Activated CD4-positive, alpha-beta T cell treated with anti-CD3 and anti-CD28 coated beads for 4 hours (primary cell): ENCODE results near the gene TAL2.
"Not testable (repeated sequence)": the region's sequence is repeated elsewhere in the genome, so short reads cannot be mapped to it uniquely, and the experiment has no call there.

Experiments
- DNase-seq, 2 donors: peaks; one replicate each; pipeline ENCODE4 v3.0.0-alpha.2; 2020

Gene TAL2

DNA sequence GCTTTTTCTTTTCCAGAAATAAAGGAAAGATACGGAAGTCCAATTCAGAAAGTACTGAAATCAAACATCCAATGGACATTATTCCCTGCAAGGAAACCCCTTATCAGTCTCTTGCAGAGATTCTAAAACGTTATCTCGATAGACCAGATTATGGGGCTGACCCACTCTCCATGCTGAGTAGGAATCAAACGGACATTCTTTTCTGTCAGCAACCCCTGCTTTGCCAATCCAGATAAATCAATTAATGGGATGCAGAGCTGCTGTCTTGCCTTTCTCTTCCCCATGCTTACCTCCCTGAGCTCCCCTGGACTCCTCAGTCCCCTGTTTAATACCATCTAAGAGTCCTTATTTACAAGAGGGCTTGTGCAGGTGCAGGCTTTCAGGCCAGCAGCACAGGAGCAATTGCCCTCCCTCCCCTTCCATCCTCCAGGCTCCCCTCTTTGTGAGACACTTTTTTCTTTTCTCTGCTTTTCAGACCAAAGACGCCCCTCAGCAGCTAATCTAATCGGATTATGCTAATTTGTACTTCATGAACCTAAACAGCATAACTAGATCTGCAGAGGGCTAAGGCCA, 14.2 kb downstream of the TAL2 start:
- no peak for DNase-seq

DNA sequence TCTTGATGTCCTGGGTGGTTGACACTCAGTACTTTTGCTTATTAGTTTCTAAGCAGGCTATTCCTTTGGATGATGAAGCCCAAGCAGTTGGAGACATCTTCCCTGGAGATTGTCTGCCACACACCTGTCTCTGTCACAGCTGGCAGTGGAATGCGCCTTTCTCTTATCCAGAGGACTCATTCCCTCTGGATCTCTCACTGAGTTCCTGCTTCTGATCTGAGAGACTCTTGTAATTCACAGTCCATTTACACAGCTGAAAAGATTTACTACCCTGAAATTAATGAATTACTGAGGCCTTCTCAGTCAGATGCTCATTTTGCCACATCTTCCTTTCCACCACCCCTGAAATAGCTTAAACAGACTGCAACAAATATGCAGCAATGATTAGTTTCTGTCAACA, 15.9 kb downstream of the TAL2 start:
- no peak for DNase-seq

DNA sequence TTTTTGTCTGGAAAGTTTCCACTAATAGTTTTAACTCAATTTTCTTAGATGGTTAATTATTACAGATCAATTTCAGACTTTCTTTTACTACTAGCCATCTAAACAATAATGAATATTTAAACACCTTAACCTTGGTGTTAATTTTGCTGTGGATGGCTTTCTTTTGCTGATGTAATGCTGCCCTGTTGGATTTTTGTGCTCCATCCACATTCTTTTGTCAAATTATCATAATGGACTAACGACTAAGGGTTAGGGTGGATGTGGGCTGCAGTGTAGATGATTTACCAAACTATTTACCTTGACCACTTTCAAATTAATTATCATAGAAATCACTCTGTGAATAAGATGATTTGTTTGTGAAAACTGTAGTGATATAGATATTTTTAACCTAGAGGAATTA, 16.5 kb downstream of the TAL2 start:
- DNase-seq: no peak

DNA sequence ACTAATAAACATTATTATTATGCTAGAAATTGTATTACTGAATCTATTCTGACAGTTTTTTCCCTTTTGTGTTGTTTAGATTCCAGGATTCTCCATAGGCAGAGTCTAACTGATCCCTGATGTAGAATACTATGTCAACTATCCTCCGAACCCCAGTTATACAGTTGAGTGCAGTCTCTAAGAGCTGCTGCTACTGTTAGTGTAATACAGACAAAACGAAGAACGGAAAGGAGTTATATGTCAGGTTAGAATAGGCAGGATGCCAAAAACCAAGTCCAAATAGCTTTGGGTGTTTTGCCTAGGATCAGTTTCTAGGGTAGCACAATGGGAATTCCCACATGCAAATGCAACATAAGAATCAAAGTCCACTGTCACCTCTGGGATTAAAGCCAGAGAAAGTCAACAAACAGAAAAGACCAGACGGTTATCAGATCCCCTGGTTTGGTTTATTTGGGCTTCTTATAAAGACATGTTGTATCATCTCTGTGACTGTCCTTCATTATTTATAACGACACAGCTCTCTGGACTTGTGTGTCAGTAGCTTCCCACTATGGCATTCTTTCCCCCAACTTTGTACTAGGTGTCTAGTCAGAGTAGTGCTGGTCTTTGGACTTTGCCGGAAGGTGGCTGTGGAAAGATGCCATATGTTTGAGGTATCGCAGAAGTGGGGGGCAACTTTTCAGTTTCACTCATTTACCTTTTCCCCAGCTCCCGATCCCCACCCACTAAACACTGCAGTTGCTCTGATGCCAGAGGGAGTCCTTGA, 17.2 kb downstream of the TAL2 start:
- DNase-seq: no peak

DNA sequence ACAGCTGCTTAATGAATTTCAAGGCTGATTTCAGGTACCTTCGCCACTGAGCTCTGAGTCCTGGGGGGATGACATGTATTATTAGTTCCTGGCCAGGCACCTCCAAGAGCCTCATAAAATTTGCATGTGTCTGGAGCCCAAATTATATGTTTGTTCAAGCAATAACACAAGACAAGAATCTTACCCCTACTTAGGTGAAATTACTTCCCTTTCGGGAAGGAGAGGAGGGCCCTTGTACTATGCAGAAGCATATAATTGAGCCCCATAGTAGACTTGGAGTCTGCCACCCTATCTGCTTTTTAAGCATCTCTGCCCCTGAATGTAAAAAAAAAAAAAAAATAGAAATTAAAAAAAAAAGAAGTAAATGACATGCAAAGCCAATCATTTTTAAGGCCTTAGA, 19.1 kb downstream of the TAL2 start:
- no peak for DNase-seq

DNA sequence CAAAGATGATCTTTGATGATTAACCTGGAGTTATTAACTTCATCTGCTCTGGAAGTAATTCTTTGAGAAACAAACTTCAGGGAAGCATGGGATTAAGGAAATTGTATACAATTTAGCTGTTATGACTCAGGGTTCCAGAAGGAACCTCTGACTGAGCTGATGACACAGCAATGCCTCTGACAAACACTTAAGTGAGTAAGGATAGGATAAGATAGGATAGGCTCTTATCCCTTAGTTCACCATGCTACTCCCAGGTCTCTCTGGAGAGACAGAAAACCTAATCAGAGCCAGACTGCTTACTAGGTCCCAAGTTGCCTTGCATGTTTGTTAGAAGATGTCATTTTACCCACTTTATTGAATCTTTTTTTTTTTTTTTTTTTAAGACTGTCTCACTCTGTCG, 19.5 kb downstream of the TAL2 start:
- DNase-seq: no peak

DNA sequence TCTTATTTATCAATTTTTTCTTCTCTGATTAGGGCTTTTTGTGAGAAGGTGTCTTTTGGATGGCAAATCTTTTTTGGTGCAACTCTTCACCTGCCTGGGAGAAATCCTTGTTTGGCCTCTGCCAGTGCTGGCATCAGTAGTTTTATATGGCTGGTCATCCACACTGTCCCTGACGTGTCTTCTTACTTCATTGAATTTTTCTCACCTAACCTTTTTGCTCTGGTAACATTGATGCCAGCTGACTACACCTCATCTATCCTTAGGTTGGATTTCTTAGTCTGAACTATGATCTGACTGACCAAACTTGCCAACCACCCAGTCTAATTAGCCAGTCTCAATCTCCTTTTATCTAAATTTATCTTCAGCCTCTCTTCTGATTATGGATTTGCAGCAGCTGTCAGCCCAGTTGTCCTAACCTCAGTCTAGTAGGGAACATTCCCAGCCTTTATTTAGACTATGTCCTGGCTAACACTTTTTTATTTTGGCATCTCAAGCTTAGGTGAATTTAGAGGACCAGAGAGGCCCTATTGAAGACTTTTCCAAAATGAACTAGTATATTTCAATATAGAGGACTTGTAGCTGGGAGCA, 21.5 kb downstream of the TAL2 start:
- DNase-seq: no peak

DNA sequence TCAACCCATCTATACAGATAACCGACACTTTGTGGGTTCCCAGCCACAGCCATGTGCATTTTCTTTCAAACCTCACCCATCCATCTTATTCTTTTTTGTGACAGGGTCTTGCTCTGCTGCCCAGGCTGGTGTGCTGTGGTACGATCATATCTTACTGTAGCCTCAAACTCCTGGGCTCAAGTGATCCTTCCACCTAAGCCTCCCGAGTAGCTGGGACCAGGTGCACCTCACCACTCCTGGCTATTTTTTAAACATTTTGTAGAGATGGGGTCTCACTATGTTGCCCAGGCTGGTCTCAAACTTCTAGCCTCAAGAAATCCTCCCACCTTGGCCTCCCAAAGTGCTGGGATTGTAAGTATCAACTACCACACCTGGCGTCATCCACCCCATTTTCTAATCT, 24.7 kb downstream of the TAL2 start:
- no peak for DNase-seq

DNA sequence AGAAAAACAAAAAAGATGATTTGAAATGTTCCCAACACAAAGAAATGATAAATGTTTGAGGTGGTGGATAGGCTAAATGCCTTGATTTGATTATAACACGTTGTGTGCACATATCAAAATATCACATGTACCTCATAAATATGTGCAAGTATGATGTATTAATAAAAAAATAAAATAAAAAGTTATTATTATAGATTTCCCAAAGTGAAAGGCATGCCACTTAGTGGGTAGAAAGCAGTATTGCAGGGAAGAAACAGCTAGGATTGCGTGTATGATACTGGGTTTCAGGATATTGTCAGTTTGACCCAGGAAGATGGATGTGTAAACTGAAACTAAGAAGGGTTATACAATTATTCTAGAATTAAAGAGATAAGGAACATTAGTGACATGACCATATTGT, 28.5 kb downstream of the TAL2 start:
- no peak for DNase-seq

DNA sequence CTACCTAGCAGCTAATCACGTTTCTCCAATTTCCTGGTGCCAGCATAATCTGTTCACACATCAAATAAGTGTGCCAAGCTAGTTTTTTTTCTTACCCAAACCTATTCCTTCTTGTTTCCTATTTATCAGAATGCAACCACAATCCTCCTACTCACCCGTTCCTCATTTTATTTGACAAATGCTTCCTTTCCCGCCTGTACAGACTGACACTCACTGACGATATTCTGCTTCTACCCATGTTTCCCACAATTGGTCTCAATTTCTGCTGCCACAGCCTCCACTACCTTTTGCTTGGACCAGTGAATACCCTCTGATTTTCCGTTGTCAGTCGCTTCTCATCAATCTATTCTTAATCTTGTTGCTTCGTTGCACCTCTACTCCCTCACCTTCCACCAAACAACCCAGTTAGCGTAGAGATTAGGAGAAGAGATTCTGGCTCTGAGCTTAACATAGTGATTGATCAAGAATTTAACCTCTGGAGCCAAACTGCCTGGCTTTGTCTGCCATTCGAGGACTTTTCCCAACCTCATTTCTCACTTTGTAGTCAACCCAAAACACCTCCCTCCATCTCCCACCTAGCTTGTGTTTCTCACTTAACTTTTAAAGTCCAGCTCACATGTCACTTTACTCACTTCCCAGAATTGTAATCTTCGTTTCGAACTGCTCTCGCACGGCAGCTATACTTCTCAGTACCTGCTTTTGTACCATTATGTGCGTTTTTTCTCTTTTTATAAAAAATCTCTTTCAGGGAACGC, 31.4 kb downstream of the TAL2 start:
- DNase-seq: peak; percentile 2 to 4

DNA sequence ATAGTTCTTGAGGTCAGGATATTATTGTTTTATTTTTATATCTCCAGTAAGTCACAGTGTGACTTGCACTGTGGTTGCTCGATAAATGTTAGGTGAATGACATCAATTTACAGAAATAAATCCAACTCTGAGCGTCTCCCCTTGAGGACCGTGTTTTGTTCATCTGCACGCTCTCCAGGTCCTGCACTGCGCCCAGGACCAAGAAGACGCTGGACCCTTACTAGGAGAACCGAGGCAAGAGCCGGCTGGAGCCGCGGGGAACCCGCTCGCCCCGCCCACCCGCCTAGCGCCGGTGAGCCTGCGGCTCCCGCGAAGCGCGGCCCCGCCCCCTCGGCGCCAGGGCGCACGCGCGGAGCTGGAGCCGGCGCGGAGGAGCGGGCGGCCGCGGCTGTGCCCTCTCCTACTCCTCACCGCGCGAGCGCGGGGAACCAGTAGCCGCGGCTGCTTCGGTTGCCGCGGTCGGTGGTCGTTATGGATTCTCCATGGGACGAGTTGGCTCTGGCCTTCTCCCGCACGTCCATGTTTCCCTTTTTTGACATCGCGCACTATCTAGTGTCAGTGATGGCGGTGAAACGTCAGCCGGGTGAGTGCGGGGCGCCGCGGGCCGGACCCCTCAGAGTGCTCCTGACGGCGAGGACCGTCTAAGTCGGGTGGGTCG, 32.1 kb downstream of the TAL2 start, which contains the start of gene TMEM38B:
TMEM38B (plus strand) TSS at position 352 of the 658 bp plus-strand sequence; CDS start at position 472, 120 bp downstream.
- DNase-seq: peak; percentile 72 to 80

DNA sequence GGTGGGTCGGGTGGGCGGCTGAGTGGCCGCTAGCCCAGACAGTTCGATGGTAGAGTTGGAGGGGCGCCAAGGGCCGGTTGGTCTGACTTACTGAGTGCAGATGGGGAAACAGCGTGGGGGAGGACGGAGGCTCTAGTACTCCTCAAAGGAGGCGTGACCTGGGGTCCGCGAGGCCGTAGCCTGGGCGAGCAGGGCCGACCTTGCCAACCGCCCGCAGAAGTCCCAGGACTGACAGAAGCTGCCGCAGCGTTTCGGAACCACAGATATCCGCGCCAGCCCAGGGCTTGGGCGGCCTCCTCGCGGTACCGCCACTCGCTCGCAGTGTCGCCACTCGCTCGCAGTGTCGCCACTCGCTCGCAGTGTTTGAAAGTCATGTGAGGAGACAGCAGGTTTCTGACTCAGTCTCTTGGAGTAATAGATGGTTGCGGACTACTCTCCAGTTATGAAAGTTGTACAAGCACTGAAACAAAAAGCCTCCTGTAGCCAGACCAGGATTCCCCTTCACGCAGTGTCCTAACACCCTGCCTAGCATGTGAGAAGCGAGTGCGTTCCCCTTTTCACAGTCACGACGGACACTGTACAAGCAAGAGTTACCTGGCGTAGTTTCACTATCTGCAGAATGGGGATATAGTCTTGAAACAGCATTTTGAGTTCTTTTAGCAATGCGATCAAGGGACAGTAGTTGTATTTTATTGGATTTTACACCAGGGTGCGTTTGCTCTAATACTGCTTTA, 32.8 kb downstream of the TAL2 start:
- peak; percentile 40 to 45 for DNase-seq

DNA sequence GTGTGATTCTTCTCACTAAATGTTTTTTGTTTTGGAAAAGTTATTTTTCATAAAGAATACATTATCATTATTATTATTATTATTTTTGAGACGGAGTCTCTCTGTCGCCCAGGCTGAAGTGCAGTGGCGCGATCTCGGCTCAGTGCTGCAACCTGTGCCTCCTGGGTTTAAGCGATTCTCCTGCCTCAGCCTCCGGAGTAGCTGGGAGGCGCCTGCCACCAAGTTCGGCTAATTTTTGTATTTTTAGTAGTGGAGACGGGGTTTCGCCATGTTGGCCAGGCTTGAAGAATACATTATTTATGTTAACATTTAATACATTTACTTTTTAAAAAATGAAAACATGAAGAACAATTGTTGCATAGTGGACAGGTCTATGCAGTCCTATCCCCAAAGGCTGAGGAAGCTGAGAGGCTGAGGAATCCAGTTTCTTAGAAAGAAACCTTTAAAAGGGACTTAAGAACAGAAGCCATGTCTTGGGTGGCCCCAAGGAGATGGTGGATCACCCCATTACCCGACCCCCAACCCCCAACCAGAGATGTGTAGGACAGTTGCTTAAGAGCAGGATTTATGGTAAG, 34.0 kb downstream of the TAL2 start:
- no peak for DNase-seq

DNA sequence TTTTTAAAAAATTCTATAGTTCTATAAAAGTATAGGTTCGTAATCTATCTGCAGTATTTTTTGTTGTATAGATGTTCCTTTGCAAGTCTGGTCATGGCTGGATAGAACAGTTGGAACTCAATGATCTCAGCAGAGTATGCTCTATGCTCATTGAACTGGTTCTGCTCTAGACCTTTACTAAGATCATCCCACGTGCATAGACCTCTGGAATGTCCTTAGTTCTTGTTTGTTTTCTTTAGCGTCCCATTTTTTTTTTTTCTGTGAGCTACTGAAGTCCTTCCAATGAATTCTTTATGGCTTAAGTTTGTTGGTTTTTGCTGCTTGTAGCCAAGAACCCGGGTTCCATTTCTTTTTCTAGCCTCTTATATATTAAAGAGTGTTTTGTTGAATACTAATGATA, 35.6 kb downstream of the TAL2 start:
- DNase-seq: no peak

DNA sequence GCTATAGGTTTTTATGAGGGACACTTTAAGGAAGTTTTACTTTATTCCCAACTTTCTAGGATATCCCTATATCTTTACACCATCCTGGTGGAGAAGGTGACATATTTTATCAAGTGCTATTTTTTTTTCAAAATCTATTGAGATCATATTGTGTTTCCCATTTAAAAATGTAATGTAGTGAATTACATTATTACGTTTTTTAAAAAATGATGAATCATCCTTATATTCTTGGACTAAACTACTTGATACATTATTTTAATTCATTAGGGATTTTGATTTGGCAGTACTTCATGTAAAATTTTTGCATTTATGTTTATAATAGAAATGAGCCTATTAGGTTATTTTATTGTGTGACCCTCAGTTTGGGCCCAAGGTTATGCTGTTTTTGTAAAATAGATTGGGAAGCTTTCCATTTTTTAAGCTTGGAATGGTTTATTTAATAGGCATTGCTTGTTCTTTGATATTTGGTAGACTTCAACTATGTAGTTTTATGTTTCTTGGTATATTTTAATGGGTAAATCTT, 36.2 kb downstream of the TAL2 start:
- no peak for DNase-seq

DNA sequence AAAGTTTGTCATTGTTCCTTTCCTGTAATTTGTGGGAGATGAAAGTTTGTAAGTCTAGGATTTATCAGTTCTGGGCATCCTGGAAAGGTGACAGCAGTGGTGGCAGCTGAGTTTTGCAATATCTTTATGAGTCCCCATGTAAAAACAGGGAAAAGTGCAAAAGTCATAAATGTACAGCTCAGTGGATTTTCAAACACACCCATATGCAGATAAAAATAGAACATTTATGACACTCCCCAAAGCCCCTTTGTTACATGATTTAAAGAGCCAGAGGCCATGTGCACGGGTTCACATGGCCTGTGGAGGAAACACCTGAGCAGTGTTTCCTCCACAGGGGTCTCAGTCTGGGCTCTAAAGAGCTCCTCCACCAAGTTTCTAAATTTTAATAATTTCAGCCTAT, 38.4 kb downstream of the TAL2 start:
- no peak for DNase-seq

DNA sequence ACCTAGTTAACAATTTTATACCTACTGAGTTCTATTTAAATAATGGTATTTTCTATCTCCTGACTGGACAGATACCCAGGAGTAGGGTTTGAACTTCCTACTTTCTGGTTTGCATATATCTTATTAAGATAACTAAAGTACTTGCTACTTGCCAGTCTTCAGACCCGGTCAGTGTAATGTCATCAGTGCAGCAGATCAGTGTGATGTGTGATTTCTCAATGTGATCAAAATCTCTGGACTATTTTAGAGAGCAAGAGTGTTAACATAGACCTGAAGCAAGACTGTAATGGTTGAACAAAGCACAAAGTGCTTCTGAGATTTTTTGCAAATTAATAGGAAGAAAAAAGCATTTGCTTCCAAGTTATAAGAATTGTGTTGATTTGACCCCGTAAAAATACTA, 38.9 kb downstream of the TAL2 start:
- DNase-seq: no peak

DNA sequence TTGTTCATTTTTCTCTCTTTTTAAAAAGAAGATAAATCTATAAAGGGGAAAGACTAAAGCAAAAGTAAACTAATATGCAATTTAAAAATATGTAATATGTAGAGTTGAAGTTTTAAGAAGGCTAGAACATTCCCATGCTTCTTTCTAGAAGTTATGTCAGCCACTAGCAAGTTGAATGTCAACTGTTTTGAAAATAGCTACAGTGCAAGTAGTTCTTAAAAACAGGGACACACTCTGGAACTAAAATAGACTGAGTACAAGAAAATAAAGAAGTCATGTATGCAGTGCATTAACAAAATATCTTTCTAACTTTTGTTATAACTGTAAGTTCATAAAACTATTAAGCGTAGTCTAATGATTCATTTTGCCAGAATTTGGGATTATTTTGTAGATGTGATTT, 40.0 kb downstream of the TAL2 start:
- DNase-seq: no peak

DNA sequence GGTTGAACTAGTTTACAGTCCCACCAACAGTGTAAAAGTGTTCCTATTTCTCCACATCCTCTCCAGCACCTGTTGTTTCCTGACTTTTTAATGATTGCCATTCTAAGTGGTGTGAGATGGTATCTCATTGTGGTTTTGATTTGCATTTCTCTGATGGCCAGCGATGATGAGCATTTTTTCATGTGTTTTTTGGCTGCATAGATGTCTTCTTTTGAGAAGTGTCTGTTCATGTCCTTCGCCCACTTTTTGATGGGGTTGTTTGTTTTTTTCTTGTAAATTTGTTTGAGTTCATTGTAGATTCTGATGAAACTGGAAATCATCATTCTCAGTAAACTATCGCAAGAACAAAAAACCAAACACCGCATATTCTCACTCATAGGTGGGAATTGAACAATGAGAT, 41.4 kb downstream of the TAL2 start:
- not testable (repeated sequence) for DNase-seq

DNA sequence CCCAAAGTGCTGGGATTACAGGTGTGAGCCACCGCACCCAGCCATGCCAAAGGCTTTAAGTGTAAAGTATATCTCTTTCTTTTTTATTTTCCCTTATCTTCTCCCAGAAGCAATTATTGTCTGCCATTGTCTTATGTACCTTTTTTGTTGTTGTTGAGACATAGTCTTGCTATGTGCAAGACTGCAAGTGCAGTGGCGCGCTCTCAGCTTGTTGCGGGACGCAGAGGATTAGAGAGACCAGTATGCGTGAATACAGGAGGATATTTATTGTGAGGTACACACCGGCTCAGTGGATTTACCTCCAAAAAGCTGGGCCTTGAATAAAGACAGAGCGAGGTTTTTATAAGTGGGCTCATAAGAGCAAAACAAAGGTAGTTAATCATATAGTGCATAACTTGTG, 43.9 kb downstream of the TAL2 start:
- no peak for DNase-seq

DNA sequence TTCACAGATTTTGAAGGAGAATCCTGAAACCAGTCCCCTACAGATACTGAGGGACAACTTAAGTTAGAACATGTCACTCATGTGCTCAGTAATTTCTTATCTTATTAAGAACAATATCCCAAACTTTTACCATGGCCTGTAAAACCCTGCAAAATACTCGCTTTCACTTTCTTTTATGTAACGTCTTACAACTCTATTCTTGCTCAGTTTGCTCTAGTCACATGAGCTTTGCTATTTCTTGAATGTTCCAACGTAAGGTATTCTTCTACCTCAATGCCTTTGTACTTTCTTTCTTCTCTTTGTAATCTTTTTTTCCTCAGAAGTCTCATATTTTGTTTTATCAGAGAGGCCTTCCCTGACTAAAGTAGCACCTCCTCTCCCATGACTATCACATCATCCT, 46.1 kb downstream of the TAL2 start:
- DNase-seq: no peak

DNA sequence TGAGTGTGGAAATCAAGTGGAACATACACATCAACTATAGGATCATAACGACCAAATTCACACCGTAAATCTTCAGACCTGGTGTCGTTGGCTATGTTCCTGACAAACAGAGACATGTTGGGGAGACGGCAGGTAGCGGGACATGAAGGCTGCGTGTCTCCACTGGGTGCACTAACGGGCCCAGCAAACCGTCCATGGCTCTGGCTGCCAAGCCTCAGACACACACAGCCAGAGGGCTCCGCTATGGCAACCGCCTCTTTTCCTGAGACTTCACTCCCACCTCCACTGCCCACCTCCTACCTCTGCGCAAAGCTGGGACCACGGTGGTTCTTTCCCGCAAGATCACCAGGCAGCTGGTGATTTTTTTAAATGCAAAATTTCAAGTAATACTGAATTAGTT, 48.4 kb downstream of the TAL2 start:
- DNase-seq: no peak
